ENCODE measurements around the gene GALR3. TPM values are rescaled to one million over a fixed set of nuclear protein-coding genes. Genes with fewer than 3 reads are reported as not detected.
A peak's percentile ranks its signal among the peaks of the same experiment; 100 is the strongest.

GALR3 gene
- polyA plus RNA-seq, 3 donors, result not detected

DNA sequence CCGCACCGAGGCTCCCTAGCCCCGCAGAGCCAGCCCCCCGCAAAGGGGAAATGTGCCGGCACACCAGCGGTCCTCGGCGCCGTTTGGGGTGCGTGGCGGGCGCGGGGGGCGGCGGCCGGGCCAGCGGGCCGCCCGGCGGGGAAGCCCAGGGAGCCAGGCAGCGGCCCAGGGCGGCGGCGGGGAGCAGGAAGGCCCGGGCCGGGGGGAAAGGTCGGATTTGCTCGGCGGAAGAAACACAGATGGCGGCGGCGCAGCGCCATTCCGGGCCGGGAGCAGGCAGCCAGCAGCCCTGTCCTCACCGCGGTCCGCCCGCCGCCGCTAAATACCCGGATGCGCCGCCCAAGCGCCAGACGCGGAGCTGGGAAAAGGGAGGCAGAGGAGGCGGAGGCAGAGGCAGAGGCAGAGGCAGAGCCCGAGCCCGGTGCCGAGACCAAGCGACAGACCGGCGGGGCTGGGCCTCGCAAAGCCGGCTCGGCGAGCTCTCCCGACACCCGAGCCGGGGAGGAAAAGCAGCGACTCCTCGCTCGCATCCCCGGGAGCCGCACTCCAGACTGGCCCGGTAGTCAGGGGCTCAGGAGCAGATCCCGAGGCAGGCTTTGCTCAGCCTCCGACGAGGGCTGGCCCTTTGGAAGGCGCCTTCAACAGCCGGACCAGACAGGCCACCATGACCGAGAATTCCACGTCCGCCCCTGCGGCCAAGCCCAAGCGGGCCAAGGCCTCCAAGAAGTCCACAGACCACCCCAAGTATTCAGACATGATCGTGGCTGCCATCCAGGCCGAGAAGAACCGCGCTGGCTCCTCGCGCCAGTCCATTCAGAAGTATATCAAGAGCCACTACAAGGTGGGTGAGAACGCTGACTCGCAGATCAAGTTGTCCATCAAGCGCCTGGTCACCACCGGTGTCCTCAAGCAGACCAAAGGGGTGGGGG, 18.0 kb upstream of the GALR3 start:
- H3K27me3 ChIP-seq (ENCODE audit: control insufficient read depth in 2 of 2, insufficient read depth in 2 of 2, low read length in 2 of 2), result peaks cover 27 to 63% of the 10 kb centered on the region in 2 donors
- H3K9ac ChIP-seq (ENCODE audit: insufficient read depth, low read length, poor library complexity, severe bottlenecking), result peak overlapping the region; percentile 74
- H3K4me1 Mint-ChIP-seq, result peaks cover 54% of the 10 kb centered on the region
- peak overlapping the region; percentile 87 to 96 for H3K4me3 Mint-ChIP-seq
- H3K9me3 ChIP-seq (replicated peaks in 1 of 2; ENCODE audit: control insufficient read depth in 1 of 2, insufficient read depth in 1 of 2, low read length in 2 of 2), result peaks cover 0 to 5% of the 10 kb centered on the region in 2 donors
- 3% methylated on average over 84 of the region's 87 CpGs for WGBS (ENCODE audit: insufficient coverage)
- peak overlapping the region; percentile 92 for H2AFZ ChIP-seq (ENCODE audit: insufficient read depth, low read depth, low read length, poor library complexity, severe bottlenecking)
- H3K27me3 Mint-ChIP-seq (ENCODE audit: low read depth in 3 of 3), result peaks cover 61 to 79% (median 67%) of the 10 kb centered on the region in 3 donors
- H3K79me2 ChIP-seq (ENCODE audit: insufficient read depth, low read length), result peaks cover 11% of the 10 kb centered on the region
- peak overlapping the region; percentile 89 for H3K4me2 ChIP-seq (replicated peaks; ENCODE audit: extremely low read depth, low read length, poor library complexity, severe bottlenecking)
- peak overlapping the region; percentile 42 to 75 (median 59) for H3K4me3 ChIP-seq (replicated peaks in 1 of 3; ENCODE audit: low read depth in 2 of 3, low read length in 3 of 3)
- no peaks in the 10 kb centered on the region for H3K36me3 ChIP-seq (replicated peaks in 1 of 2; ENCODE audit: control insufficient read depth in 1 of 2, insufficient read depth in 2 of 2, low read length in 2 of 2)
- H3K36me3 Mint-ChIP-seq, result peaks cover 8 to 16% of the 10 kb centered on the region in 2 donors
- intact Hi-C loops (cut with micrococcal nuclease), result loop anchor here in 1 of 2 donors (10.0 kb wide), 1 partner anchor 120 kb away; the partner anchor contains the start of gene NOL12
- peaks cover 60 to 70% of the 10 kb centered on the region in 2 donors for H3K4me1 ChIP-seq (ENCODE audit: control insufficient read depth in 1 of 2, insufficient read depth in 2 of 2, low read length in 2 of 2)
- no peak for TF ChIP-seq CTCF (IDR thresholded peaks at IDR 0.05)
- H4K20me1 ChIP-seq (ENCODE audit: insufficient read depth, low read length), result peaks cover 13% of the 10 kb centered on the region
- H3K27ac Mint-ChIP-seq, result peak overlapping the region; percentile 4 to 90 (median 59)
- peak overlapping the region; percentile 8 to 18 for H3K27ac ChIP-seq (ENCODE audit: low read depth in 1 of 2, low read length in 2 of 2)
- peaks cover 0 to 17% (median 7%) of the 10 kb centered on the region in 7 donors for H3K9me3 Mint-ChIP-seq
- peak; percentile 65 to 72 (median 67) for DNase-seq

GRCh38 chr22:37805810-37806277, 17.3 kb upstream of the GALR3 start:
- H3K79me2 ChIP-seq (ENCODE audit: insufficient read depth, low read length), result peaks cover 11% of the 10 kb centered on the region
- peak overlapping the region; percentile 92 for H2AFZ ChIP-seq (ENCODE audit: insufficient read depth, low read depth, low read length, poor library complexity, severe bottlenecking)
- no peaks in the 10 kb centered on the region for H3K36me3 ChIP-seq (replicated peaks in 1 of 2; ENCODE audit: control insufficient read depth in 1 of 2, insufficient read depth in 2 of 2, low read length in 2 of 2)
- 21% methylated on average over 9 of the region's 10 CpGs for WGBS (ENCODE audit: insufficient coverage)
- intact Hi-C loops (cut with micrococcal nuclease), result loop anchor here in 1 of 2 donors (10.0 kb wide), 1 partner anchor 121 kb away; the partner anchor contains the start of gene NOL12
- H3K4me1 ChIP-seq (ENCODE audit: control insufficient read depth in 1 of 2, insufficient read depth in 2 of 2, low read length in 2 of 2), result peaks cover 60 to 70% of the 10 kb centered on the region in 2 donors
- peak overlapping the region in 1 of 2 donors; percentile 18 for H3K27ac ChIP-seq (ENCODE audit: low read depth in 1 of 2, low read length in 2 of 2)
- peaks cover 0 to 5% of the 10 kb centered on the region in 2 donors for H3K9me3 ChIP-seq (replicated peaks in 1 of 2; ENCODE audit: control insufficient read depth in 1 of 2, insufficient read depth in 1 of 2, low read length in 2 of 2)
- H3K27me3 ChIP-seq (ENCODE audit: control insufficient read depth in 2 of 2, insufficient read depth in 2 of 2, low read length in 2 of 2), result peaks cover 27 to 63% of the 10 kb centered on the region in 2 donors
- no peak for DNase-seq
- Mint-ChIP-seq H3K27ac (peak overlapping the region in 6 of 7 donors; percentile 45 to 90 (median 68)), H3K27me3 (ENCODE audit: low read depth in 3 of 3) (peaks cover 59 to 74% (median 60%) of the 10 kb centered on the region in 3 donors), H3K4me1 (peaks cover 54% of the 10 kb centered on the region), H3K9me3 (peaks cover 0 to 17% (median 7%) of the 10 kb centered on the region in 7 donors), H3K36me3 (peaks cover 8 to 16% of the 10 kb centered on the region in 2 donors), H3K4me3 (peak overlapping the region; percentile 87 to 96)
- H4K20me1 ChIP-seq (ENCODE audit: insufficient read depth, low read length), result peaks cover 13% of the 10 kb centered on the region
- peak overlapping the region; percentile 74 for H3K9ac ChIP-seq (ENCODE audit: insufficient read depth, low read length, poor library complexity, severe bottlenecking)
- TF ChIP-seq CTCF (IDR thresholded peaks at IDR 0.05), result no peak
- peak overlapping the region; percentile 89 for H3K4me2 ChIP-seq (replicated peaks; ENCODE audit: extremely low read depth, low read length, poor library complexity, severe bottlenecking)
- H3K4me3 ChIP-seq (replicated peaks in 1 of 3; ENCODE audit: low read depth in 2 of 3, low read length in 3 of 3), result peak overlapping the region; percentile 42 to 75 (median 59)

Measured in CD14-positive monocyte (primary cell).